OCI-LY3 (cell line): ENCODE data around the gene ZNF518B.

ENCODE experiments used
- CTCF ChIP-seq: fragments of 200-600, 300-600 bp; sonication (generic); IDR thresholded peaks from 2 replicates; pipeline ENCODE4 v1.5.1; 2014; ENCODE audit warnings: antibody characterized with exemption, low read length, low read depth
- EZH2phosphoT487 ChIP-seq: fragments of 200-600 bp; shearing (Covaris generic); IDR thresholded peaks from 2 replicates; pipeline ENCODE4 v1.6.1; 2018; ENCODE audit warnings: antibody characterized with exemption, mixed run types, low read depth

GRCh38 chr4:10491401-10491800, 34.2 kb upstream of the ZNF518B start:
- TF ChIP-seq CTCF (no peak), EZH2phosphoT487 (no peak)
